ENCODE data around the gene BAD. TPM values are rescaled to one million over a fixed set of nuclear protein-coding genes. Genes with fewer than 3 reads are reported as not detected.

BAD gene
- total and polyA plus RNA-seq, 8 donors = 45.0 to 71.4 (median 55.1) TPM

- intact Hi-C loops (cut with DNase I) = no loop called here
Measured at GRCh38 chr11:64298966-64299846, 14.7 kb upstream of the BAD start.

DNA sequence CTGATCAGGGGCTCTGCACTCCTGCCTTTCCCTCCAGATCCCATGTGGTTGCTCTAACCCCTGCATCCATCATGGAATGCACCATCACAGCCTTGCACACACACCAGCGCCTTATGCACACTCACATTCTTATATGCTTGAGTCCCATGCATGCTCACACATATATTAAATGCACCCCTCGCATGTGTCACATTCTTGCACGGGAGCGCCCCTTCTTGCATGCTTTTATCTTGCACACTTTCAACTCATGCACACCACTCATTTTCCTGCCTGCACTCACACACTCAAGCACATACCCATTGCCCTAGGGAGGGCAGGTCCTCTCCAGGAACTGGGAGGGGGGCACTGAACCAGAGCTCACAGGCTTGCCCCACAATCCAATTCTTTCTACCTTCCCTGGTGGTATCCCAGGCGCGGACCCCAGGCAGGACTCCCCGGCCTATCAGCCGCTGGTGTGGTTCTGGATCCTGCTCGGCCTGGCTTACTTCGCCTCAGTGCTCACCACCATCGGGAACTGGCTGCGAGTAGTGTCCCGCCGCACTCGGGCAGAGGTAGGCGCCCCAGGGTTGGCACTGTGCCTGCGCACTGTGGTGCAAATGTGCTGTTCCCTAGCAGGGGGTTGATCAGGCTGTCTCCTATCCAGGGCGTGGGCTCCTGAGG lies 13.4 kb upstream of the BAD start:
- TF ChIP-seq, protein P1, sequence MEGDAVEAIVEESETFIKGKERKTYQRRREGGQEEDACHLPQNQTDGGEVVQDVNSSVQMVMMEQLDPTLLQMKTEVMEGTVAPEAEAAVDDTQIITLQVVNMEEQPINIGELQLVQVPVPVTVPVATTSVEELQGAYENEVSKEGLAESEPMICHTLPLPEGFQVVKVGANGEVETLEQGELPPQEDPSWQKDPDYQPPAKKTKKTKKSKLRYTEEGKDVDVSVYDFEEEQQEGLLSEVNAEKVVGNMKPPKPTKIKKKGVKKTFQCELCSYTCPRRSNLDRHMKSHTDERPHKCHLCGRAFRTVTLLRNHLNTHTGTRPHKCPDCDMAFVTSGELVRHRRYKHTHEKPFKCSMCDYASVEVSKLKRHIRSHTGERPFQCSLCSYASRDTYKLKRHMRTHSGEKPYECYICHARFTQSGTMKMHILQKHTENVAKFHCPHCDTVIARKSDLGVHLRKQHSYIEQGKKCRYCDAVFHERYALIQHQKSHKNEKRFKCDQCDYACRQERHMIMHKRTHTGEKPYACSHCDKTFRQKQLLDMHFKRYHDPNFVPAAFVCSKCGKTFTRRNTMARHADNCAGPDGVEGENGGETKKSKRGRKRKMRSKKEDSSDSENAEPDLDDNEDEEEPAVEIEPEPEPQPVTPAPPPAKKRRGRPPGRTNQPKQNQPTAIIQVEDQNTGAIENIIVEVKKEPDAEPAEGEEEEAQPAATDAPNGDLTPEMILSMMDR (IDR thresholded peaks at IDR 0.05) = no peak

More at GRCh38 chr11:64298966-64299846, 14.7 kb upstream of the BAD start:
- Histone ChIP-seq H3K36me3 (no peaks in the 10 kb centered on the region), H3K4me3 (peak overlapping the region; percentile 10 to 39), H3K4me1 (peaks cover 19 to 32% of the 10 kb centered on the region in 2 donors), H3K27ac (no peak overlapping the region), H3K9me3 (no peaks in the 10 kb centered on the region), H3K27me3 (peaks cover 42 to 68% of the 10 kb centered on the region in 2 donors)
- TF ChIP-seq, protein P1 (IDR thresholded peaks at IDR 0.05) = no peak
- DNase-seq = peak in 2 of 4 donors; percentile 72 to 90
- peak; percentile 45 for ATAC-seq

GRCh38 chr11:64296830-64297698 lies 12.6 kb upstream of the BAD start:
- ATAC-seq (no peak), DNase-seq (no peak)
- Histone ChIP-seq H3K4me3 (no peak overlapping the region), H3K27ac (no peak overlapping the region), H3K4me1 (peaks cover 18 to 32% of the 10 kb centered on the region in 2 donors), H3K36me3 (no peaks in the 10 kb centered on the region), H3K9me3 (no peaks in the 10 kb centered on the region), H3K27me3 (peaks cover 58 to 90% of the 10 kb centered on the region in 2 donors)
- intact Hi-C loops (cut with DNase I) = no loop called here
- TF ChIP-seq, protein P1 (IDR thresholded peaks at IDR 0.05) = no peak

More for the DNA sequence above, 13.4 kb upstream of the BAD start:
- peaks cover 15 to 26% of the 10 kb centered on the region in 2 donors for H3K4me1 ChIP-seq
- H3K27me3 ChIP-seq = peaks cover 50 to 82% of the 10 kb centered on the region in 2 donors
- intact Hi-C loops (cut with DNase I) = no loop called here
- H3K9me3 ChIP-seq = no peaks in the 10 kb centered on the region
- no peaks in the 10 kb centered on the region for H3K36me3 ChIP-seq
- H3K4me3 ChIP-seq = no peak overlapping the region
- DNase-seq (no peak), ATAC-seq (no peak)
- H3K27ac ChIP-seq = no peak overlapping the region

GRCh38 chr11:64296236-64296635 lies 11.8 kb upstream of the BAD start:
- Histone ChIP-seq H3K36me3 (no peaks in the 10 kb centered on the region), H3K4me3 (no peak overlapping the region), H3K27ac (no peak overlapping the region), H3K9me3 (no peaks in the 10 kb centered on the region), H3K27me3 (peaks cover 66 to 98% of the 10 kb centered on the region in 2 donors), H3K4me1 (peaks cover 21 to 37% of the 10 kb centered on the region in 2 donors)
- no peak for ATAC-seq
- TF ChIP-seq, protein P1 (IDR thresholded peaks at IDR 0.05) = no peak
- intact Hi-C loops (cut with DNase I) = no loop called here
- no peak for DNase-seq
